Measurements from ENCODE around the gene ORC1. TPM values are rescaled to one million over a fixed set of nuclear protein-coding genes. Genes with fewer than 3 reads are reported as not detected.
A peak's percentile ranks its signal among the peaks of the same experiment; 100 is the strongest.

The ORC1 gene
- total RNA-seq, 4 donors from 2014 or later, result 1.4 to 2.9 (median 1.9) TPM

- Histone ChIP-seq H3K4me3 (peak overlapping the region; percentile 59), H3K9me3 (no peaks in the 10 kb centered on the region), H3K27me3 (no peaks in the 10 kb centered on the region), H3K27ac (peak overlapping the region; percentile 85), H3K36me3 (no peaks in the 10 kb centered on the region), H3K4me1 (peaks cover 28% of the 10 kb centered on the region)
- no peak for TF ChIP-seq POLR2AphosphoS5 (IDR thresholded peaks at IDR 0.05)
- no peak for TF ChIP-seq CTCF (IDR thresholded peaks at IDR 0.05)
- no peak for TF ChIP-seq EP300 (IDR thresholded peaks at IDR 0.05)
- TF ChIP-seq POLR2A (IDR thresholded peaks at IDR 0.05), result no peak
- no peak for DNase-seq (ENCODE audit: low spot score in 2 of 2)
- 13% methylated on average over 24 of the region's 51 CpGs for WGBS
Observed at GRCh38 chr1:52368383-52369172, 35.6 kb downstream of the ORC1 start.

- 94% methylated on average over 5 of the region's 5 CpGs for WGBS
- Histone ChIP-seq H3K4me3 (no peak overlapping the region), H3K36me3 (peaks cover 8% of the 10 kb centered on the region), H3K9me3 (no peaks in the 10 kb centered on the region), H3K4me1 (peaks cover 28% of the 10 kb centered on the region), H3K27ac (no peak overlapping the region), H3K27me3 (no peaks in the 10 kb centered on the region)
- no peak for DNase-seq (ENCODE audit: low spot score in 2 of 2)
- TF ChIP-seq POLR2AphosphoS5 (IDR thresholded peaks at IDR 0.05) (no peak), EP300 (IDR thresholded peaks at IDR 0.05) (no peak), CTCF (IDR thresholded peaks at IDR 0.05) (no peak), POLR2A (IDR thresholded peaks at IDR 0.05) (no peak)
Observed at GRCh38 chr1:52367272-52367671, 37.0 kb downstream of the ORC1 start.

- no peak for DNase-seq (ENCODE audit: low spot score in 2 of 2)
- no peaks in the 10 kb centered on the region for H3K9me3 ChIP-seq
- H3K4me1 ChIP-seq, result peaks cover 28% of the 10 kb centered on the region
- peak overlapping the region; percentile 92 for H3K27ac ChIP-seq
- H3K4me3 ChIP-seq, result peak overlapping the region; percentile 82
- H3K27me3 ChIP-seq, result no peaks in the 10 kb centered on the region
- TF ChIP-seq EP300 (IDR thresholded peaks at IDR 0.05), result no peak
- no peak for TF ChIP-seq POLR2A (IDR thresholded peaks at IDR 0.05)
- TF ChIP-seq POLR2AphosphoS5 (IDR thresholded peaks at IDR 0.05), result no peak
- 12% methylated on average over 8 of the region's 8 CpGs for WGBS
- peaks cover 16% of the 10 kb centered on the region for H3K36me3 ChIP-seq
Observed at GRCh38 chr1:52366517-52366827, 37.8 kb downstream of the ORC1 start.

GRCh38 chr1:52365746-52366516 lies 38.3 kb downstream of the ORC1 start, which contains the start of gene CC2D1B:
CC2D1B (minus strand) TSS chr1:52366205; CDS start chr1:52364620, 1,585 bp downstream.
- no peaks in the 10 kb centered on the region for H3K27me3 ChIP-seq
- DNase-seq (ENCODE audit: low spot score in 2 of 2), result peak; percentile 99
- H3K36me3 ChIP-seq, result peaks cover 21% of the 10 kb centered on the region
- peak; percentile 50 to 92 (median 84) for TF ChIP-seq POLR2AphosphoS5 (IDR thresholded peaks at IDR 0.05)
- peak in 1 of 2 donors; percentile 26 for TF ChIP-seq CTCF (IDR thresholded peaks at IDR 0.05)
- peak; percentile 49 to 83 for TF ChIP-seq POLR2A (IDR thresholded peaks at IDR 0.05)
- TF ChIP-seq EP300 (IDR thresholded peaks at IDR 0.05), result no peak
- WGBS, result 0% methylated on average over 17 of the region's 92 CpGs
- H3K27ac ChIP-seq, result peak within 1 kb of the TSS; percentile 92
- peak within 1 kb of the TSS; percentile 82 for H3K4me3 ChIP-seq
- H3K9me3 ChIP-seq, result no peaks in the 10 kb centered on the region
- peaks cover 28% of the 10 kb centered on the region for H3K4me1 ChIP-seq

- H3K4me1 ChIP-seq, result peaks cover 28% of the 10 kb centered on the region
- peak overlapping the region; percentile 82 for H3K4me3 ChIP-seq
- TF ChIP-seq CTCF (IDR thresholded peaks at IDR 0.05), result no peak
- TF ChIP-seq POLR2A (IDR thresholded peaks at IDR 0.05), result peak in 1 of 2 donors; percentile 30
- 7% methylated on average over 22 of the region's 22 CpGs for WGBS
- H3K9me3 ChIP-seq, result no peaks in the 10 kb centered on the region
- DNase-seq (ENCODE audit: low spot score in 2 of 2), result peak in 1 of 2 donors; percentile 81
- H3K27me3 ChIP-seq, result no peaks in the 10 kb centered on the region
- peak overlapping the region; percentile 92 for H3K27ac ChIP-seq
- peaks cover 28% of the 10 kb centered on the region for H3K36me3 ChIP-seq
Observed at GRCh38 chr1:52365071-52365745, 39.0 kb downstream of the ORC1 start.

Measured in suprapubic skin (tissue), 4 donors.